NCI-H524 (cell line): Measurements from ENCODE around the gene ACOX3.
"Not testable (repeated sequence)": the region's sequence is repeated elsewhere in the genome, so short reads cannot be mapped to it uniquely, and the experiment has no call there.

ENCODE experiments used
- DNase-seq, 2 experiments: peaks; one replicate each; lab custom pipeline; 2025; lab: John Stamatoyannopoulos, UW

Gene ACOX3

DNA sequence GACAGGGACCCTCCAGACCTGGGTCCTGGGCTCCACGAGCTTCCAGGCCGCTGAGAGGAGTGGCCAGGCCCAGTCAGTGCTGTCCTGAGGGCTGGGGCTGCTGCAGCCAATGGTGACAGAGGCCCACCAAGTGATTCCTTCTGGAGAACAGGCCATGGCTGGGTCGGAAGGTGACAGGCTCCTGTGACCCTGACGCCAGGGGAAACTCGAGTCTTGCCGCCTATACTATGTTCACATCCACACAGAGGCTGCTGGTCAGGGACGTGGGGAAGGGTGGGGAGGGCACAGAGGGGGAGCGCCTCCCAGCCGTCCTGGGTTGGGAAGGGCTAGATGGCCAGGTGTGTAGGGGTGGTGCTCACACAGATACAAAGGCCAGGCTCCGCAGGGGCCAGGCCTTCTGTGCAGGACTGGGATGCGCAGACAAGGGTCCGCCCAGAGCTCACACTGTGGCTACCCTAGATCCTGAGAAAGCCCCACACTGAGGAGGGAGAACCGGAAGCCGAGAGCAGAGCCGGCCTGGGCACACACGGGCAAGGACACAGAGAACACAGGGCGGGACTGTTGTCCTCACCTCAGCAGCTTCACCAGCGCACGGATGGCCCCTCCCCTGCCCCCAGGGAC is 89.6 kb downstream of the ACOX3 start:
- DNase-seq: no peak

DNA sequence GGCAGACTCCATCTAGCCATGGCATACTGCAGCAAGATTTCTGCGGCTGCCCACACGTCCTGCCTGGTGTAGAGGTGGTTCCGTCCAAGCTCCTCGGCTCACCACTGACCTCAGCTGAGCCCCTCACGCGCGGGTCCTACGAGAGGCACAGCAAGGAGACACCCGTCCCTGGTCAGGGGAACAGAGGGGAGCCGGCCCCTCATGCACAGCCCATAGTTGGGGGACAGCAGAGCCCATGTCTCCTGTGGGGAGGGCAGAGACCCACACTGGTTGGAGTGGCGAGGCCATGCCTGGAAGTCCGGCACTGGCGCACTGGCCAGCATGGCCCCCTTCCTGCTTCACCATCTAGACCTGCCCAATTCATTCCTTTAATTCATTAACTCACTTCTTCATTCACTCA is 90.2 kb downstream of the ACOX3 start:
- DNase-seq: no peak

- DNase-seq: no peak
These were observed 90.8 kb downstream of the ACOX3 start for GRCh38 chr4:8349664-8350236.

DNA sequence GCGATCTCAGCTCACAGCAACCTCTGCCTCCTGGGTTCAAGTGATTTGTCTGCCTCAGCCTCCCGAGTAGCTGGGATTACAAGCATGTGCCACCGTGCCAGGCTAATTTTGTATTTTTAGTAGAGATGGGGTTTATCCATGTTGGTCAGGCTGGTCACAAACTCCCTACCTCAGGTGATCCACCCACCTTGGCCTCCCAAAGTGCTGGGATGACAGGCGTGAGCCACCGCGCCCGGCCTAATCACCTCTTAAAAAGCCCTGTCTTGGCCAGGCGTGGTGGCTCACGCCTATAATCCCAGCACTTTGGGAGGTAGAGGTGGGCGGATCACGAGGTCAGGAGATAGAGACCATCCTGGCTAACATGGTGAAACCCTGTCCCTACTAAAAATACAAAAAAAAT is 91.3 kb downstream of the ACOX3 start:
- DNase-seq: not testable (repeated sequence)

GRCh38 chr4:8348071-8348470 is 92.5 kb downstream of the ACOX3 start:
- no peak for DNase-seq

DNA sequence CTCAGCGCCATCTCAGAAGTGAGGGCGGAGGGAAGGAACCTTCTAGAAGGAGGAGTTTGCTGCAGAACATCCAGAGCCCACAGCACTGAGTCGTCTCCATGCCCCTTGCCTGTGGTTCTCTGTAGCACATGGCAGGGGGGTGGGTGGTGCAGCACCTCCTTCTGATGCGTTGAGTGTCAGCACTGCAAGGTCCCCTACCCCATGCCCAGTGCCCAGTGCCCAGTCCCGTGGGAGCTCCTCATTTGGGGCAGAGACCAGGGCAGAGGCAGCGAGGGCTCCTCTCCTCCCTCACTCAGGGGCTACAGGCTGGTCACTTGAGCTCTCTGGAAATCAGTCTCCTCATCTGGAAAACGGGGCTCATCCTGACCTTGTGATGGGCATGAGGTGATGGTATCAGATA is 92.9 kb downstream of the ACOX3 start:
- DNase-seq: no peak

- no peak for DNase-seq
These were observed 93.5 kb downstream of the ACOX3 start for GRCh38 chr4:8346838-8347605.

- no peak for DNase-seq
These were observed 94.3 kb downstream of the ACOX3 start for GRCh38 chr4:8345946-8346814.

DNA sequence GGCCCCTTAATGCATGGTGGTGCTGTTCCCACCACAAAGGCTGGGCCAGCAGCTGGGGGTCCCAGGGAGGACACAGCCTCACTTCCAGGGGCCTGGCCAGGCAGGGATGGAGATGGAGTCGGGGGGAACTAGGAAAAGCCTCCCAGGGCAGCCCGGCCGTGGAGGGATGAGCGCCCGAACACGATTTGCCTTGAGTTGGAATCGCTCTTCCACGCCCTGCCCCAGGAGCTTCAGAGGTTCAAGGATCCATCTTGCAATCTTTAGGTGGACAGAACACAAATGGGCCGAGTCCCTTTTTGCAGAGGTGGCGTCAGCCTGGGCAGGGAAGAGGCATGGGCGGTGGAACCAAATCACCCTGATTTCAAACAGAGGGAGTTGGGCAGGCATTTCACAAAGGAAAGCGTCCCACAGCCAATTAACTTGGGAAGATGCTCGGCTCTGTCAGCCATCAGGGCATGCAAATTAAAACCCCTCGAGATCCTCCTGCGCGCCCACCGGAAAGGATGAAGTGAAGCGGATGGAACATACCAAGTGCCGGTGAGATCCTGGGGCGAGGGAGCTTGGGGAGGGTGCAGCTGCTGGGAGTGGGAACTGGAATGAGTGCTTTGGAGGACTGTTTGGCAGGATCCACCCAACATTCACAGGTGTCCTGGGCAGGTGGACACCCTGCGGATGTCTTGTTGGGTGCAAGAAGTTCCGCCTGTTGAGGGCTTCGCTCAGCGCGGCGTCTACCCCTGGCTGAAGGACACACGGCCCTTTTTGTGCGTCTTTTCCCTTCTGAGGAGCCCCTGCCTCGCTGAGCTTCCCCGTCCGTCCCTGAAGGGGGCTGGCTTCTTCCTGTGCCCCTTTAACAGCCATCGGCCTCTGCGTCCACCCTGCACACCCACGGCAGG is 95.2 kb downstream of the ACOX3 start:
- no peak for DNase-seq

DNA sequence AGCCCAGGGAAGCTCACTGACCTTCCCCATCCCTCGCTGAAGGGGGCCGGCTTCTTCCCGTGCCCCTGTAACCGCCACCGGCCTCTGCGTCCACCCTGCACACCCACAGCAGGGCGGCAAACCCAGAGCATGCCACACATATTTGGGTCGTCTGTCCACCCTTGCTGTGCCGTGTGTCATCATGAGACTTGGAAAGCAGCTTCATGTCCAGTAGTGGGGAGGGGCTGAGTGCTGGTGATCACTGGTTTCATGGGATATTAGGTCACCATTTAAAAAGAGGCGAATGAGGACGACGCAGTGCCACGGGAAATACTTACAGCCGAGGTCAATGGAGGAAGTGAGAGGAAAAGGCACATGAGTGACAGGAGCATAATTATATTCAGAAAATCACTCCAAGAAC is 96.1 kb downstream of the ACOX3 start:
- DNase-seq: no peak

DNA sequence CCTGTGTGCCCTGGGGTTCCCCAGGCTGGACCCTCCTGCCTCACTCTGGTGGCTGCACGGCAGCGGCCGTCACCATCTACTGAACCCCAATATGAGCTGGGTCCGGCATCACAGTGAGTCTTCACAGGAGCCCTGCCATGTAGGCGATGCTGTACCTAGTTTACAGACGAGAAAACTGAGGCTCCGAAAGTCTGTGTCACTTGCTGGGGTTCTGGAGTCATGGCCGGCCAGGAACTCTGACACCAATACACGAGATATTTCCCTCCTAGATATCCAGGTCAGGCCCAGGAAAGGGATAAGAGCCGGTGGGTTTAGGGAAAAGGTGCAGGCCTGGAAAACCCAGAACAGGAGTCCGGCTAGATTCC is 96.6 kb downstream of the ACOX3 start:
- DNase-seq: no peak

GRCh38 chr4:8343262-8343966 is 97.1 kb downstream of the ACOX3 start:
- DNase-seq: no peak

GRCh38 chr4:8342651-8343261 is 97.8 kb downstream of the ACOX3 start:
- DNase-seq: peak in 1 of 2 experiments; percentile 40

- DNase-seq: no peak
These were observed 98.8 kb downstream of the ACOX3 start for GRCh38 chr4:8341691-8342090.

GRCh38 chr4:8341281-8341680 is 99.2 kb downstream of the ACOX3 start:
- not testable (repeated sequence) for DNase-seq

- DNase-seq: no peak
These were observed 99.7 kb downstream of the ACOX3 start for GRCh38 chr4:8340781-8341241.

DNA sequence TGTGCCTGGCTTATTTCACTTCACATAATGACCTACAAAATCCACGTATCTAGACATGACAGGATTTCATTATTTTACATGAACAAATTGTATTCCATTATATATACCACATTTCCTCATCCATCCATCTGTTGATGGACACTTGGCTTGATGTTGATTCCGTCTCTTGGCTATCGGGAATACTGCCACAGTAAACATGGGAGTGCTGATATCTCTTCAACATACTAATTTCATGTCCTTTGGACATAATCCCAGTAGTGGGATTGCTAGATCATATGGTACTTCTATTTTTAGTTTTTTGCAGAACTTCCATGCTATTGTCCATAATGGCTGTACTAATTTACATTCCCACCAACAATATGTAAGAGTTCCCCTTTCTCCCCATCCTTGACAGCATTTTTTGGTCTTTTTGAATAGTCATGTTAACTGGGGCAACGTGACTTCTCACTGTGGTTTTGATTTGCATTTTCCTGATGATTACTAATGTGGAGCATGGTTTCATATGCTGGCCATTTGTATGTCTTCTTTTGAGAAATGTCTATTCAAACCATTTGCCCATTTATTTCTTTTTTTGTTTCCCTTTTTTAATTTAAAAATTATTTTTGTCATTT is 102.1 kb downstream of the ACOX3 start:
- no peak for DNase-seq

- DNase-seq: no peak
These were observed 104.0 kb downstream of the ACOX3 start for GRCh38 chr4:8336412-8337075.

- no peak for DNase-seq
These were observed 104.7 kb downstream of the ACOX3 start for GRCh38 chr4:8335848-8336247.
